ENCODE data around the gene GAP43. TPM values are rescaled to one million over a fixed set of nuclear protein-coding genes. Genes with fewer than 3 reads are reported as not detected.

GAP43 gene
- total RNA-seq, 2 donors from 2014 or later = not detected

DNA sequence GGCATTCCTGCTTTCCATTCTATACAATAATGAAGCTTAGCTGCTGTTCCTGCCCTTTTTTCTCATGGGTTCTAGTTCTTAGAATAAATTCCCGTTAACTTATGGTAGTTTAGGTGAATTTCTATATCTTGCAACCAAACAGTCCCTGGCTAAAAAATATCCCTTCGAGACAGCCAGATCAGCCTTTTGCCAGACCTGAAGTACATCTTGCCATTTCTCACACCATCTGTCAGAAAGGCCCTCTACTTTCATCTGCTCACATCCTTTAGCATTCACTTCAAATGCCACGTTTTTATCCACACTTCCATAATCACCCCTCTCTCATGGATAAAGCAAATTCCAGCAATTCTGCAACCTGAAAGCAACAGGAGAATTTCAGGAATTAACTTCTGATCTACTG is 145.4 kb downstream of the GAP43 start:
- Mint-ChIP-seq H3K4me3 (no peak overlapping the region), H3K27ac (no peak overlapping the region), H3K4me1 (no peaks in the 10 kb centered on the region), H3K9me3 (no peaks in the 10 kb centered on the region), H3K36me3 (ENCODE audit: low read depth) (no peaks in the 10 kb centered on the region), H3K27me3 (peaks cover 6% of the 10 kb centered on the region)
- ATAC-seq (replicated peaks) = no peak
